Stimulated activated CD4-positive, alpha-beta T cell treated with anti-CD3 and anti-CD28 coated beads, Interleukin-15, amount 100 ng/mL, for 1 hour (primary cell): Measurements from ENCODE around the gene CHRNE.
A peak's percentile ranks its signal among the peaks of the same experiment; 100 is the strongest.

Experiments used
- DNase-seq, 2 donors: peaks; one replicate each; pipeline ENCODE4 v3.0.0-alpha.2; 2020; ENCODE audit warnings: low read depth in 1 of 2, low spot score in 1 of 2

The CHRNE gene

DNA sequence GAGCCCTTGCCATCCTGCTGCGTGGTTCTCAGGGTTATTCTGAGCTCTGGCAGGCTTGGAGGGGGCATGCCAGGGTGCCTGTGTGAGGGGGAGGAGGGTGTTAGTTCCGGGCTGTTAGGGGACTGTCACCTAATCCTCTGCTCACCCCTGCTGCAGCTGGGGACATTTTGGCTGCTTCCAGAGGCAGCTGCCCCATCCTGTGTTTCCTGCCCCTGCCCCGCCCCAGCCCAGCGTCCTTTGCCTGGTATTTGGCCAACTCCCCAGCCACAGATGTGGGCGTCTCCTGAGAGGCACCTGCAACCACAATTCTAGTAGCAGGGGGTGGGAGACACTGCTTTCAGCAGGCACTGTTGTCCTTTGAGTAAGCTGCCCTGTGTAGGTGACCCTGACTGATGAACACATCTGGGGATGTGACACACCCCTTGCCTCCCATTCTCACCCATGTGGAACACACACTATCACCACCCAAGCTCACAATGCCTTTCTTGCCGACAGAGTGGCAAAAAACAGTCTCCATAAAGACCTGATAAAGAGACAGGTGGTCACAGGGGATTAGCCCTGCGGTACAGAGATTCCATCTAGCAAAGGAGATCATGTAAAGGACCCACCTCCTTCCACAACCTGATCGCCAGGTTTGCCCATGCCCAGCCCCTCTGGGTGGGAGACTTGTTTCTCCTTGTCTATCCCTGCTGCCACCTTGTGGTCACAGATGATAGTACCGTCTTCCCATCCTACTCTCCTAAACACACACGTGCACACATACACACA is at the start of gene CHRNE:
TSS of gene CHRNE (minus strand) at position 48 of the 768 bp plus-strand sequence. CDS start at position 13, 35 bp downstream.
- DNase-seq = peak; percentile 31 to 35

DNA sequence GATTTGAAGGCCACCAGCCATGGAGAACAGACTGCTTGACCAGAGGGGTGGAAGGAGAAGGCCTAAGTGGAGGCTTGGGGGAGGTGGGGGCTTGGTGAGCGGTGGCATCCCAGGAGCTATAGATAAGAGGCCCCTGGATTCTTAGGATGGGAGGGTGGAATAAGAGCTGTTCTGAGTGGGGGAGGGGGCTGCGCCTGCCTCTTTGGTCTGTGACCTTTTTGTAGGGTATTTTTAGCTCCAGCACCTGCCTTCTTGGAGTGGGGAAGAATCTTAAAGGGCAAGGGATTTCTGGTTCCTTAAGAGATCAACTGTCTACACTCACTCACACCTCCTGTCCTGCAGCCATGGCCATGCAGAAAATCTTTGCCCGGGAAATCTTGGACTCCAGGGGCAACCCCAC is 48.6 kb upstream of the CHRNE start:
- DNase-seq = no peak

DNA sequence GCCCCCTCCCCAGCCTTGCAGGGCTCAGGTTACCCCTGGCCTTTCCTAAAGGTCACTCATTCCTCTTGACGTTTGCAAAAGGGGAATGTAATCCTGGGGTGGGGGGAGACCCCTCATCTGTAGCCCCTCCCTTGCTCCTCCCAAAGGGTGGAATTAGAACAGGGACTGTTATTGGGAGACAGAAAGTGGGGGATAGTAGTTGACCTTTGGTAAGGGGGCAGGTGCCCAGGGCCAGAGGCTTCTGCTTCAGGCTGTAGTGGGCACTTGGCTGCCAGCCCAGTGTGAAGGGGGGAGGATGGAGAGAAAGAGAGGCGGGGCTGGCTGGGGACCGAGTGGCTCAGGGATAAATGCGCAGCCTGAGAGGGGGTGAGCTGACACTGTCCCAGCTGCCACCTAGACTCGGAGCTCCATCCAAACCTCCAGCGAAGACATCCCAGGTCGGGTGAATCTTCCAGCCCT is 47.9 kb upstream of the CHRNE start, which contains the start of gene ENO3:
TSS of gene ENO3 (plus strand) at position 374 of the 459 bp plus-strand sequence. CDS start 711 bp downstream, outside the sequence.
- DNase-seq = no peak

DNA sequence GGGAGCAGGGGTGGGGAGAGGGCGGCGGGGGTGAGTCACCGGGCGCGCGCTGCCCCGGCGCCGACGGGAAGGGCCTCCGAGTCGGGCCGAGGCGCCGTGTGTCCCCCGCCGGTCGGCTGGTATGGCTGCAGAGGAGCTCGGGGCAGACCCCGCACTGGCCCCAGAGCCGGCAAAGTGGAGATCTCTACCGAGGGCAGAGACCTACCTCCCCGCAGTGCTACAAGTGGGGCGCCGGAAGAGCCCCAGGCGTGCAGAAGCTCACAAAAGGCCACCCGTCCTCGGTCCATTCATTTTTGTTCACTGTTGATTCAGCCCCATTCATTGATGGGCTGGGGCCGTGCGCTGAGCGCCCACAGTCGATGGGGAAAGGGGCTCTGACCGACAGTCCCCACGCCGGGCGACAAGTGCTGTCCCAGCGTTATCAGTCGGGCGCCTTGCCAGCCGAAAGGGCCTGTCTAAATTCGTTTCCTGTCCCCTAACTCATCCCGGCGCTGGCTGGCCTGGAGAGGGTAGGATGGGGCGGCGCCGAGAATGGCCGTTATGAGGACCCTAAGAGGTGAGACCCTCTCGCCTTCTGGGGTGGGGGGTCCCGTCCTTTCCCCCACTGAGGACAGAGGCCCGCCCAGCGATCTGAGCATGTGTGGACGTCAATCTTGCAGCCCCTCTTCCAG is 47.3 kb upstream of the CHRNE start:
- DNase-seq = peak in 1 of 2 donors; percentile 58

DNA sequence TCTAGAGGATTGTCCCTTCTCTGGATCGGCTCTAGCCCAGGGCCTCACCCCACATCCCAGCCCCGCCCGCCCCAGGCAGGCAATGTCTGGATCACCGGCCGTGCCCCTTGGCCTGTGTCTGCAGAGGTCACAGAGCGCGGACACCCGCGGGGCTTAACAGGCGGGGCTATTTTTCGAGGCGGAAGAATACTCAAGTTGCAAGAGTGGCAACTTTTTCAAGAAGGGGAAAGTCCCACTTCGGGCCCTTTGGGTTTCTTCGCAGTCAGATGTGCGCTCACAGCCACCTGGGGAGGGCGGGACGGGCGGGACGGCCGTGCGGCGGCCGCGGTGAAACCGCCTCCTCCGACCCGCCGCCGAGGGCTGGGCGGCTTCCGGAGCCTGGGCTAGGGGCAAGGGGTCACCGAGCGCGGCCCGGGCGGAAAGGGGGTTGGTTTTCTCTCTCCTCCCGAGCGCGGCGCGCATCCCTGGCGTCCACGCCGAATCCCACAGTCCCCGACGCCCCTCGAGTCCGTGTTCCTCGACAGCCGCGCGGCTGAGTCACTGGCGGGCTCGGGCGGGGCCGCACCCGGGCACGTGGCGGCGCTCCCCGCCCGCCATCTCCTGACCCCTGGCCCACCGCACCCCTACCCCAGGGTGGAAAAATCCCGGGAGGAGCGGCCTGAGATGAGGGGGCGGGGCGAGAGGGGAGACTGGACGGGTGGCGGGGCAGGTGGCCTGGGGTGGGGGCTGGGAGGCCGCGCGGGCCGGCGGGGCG is 46.6 kb upstream of the CHRNE start:
- peak; percentile 57 to 61 for DNase-seq

DNA sequence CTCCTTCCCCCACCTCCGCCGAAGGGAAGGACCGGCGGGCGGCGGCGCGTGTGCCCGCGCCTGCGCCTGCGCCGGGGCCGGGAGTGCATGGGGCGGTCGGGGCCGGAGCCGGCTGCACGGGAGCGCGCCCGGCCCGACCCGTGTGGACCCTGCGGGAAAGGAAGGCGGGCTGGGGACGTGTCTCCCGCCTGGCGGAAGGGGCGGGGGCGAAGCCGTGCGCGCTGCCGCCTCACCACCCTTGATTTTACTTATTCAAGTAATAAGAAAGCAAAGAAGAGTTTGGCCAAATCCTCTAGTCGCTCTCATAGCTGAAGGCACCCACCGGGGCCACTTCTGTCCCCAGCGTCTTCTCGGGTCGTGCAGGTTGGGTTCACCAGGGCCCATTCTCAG is 46.0 kb upstream of the CHRNE start:
- DNase-seq = peak; percentile 47 to 59

DNA sequence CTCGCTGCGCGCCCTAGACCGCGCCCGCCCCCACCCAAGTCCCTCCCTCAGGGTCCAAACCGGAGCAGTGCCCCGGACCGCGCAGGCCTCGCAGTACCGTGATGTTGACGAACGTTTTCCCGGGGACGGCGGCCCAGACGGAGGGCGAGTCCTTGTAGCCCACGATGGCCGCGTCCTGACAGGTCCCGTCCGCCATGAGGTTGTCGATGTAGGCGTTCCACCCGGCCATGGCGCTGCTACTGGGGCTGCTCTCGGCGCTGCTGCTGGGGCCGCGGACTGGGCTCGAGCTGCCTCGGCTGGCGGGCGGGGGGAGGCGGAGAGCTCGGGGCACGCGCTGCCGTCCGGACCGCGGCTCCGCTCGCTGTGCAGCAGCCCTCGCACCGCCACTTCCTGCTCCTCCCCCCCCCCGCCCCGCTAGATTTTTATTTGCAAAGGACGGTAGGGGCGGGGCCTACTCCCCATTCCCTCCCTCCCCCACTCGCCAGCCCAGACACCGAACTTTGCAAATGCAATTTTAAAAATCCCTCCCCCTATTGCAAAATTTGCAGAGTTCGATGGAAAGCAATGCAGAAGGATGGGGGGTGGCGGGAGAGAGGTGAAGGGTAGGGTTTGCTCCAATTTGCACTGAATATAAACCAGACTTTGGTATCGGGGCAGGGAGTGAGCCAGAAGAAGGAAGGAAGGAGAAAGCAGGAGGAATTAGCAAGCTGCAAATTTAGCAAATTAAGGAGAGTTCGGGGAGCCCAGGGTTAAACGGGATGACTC is 45.5 kb upstream of the CHRNE start, which contains the start of gene PFN1:
TSS of gene PFN1 (minus strand) at position 365 of the 765 bp plus-strand sequence. CDS start at position 229, 136 bp downstream.
- peak; percentile 83 to 85 for DNase-seq

DNA sequence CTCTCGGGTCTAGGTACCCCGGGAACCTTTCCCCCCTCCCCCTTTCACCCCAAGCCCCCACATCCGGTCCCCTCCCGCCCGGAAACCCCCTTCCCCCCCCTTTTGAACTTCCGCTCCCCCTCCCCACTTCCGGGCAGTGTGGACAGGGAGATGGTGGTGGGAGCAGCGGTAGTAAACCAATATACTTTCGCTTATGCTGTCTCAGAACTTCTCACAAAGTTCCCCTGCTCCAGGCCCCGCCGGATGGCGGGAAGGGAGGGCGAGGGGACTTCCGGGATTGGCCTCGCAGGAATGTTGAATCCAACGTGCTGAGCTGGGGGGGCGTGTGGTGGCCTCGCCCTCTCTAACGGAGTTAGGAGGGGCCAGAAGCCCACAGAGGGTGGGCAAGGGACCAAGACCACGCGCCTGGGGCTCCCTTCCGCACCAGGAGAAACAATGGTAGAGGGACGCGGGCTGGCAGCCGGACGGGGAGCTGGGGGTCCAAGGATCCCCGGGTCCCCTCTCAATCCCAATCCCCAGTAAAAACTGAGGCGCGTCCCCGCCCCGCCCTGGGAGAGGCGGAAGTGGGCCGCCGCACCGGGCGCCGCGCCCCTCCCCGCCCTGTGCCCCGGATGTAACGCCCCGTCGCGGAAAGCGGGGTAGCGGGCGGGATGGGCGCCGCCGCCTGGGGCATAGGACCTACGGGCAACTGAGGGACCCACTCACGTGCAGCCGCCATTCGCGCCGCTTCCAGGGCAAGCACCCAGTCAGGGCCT is 44.7 kb upstream of the CHRNE start:
- DNase-seq = peak; percentile 55 to 59

DNA sequence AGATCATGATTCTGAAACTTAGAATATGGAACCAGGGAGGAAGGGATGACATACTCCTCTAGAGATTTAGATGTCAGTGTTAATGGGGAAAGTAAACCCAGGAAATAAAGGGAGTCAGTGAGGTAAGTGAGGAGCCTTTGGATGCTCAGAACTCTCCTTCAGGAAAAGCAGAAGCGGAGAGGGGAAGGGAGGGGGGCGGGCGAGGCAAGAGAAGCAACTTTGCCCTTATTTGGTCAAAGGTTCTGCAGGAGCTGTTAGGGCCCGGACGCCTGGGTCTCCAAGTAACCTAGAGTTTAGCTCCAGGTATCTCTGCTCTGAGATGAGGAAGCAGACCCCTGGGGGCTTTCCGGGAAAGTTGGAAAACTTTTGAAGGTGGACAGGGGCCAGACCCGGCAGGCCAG is 44.1 kb upstream of the CHRNE start:
- DNase-seq = no peak

DNA sequence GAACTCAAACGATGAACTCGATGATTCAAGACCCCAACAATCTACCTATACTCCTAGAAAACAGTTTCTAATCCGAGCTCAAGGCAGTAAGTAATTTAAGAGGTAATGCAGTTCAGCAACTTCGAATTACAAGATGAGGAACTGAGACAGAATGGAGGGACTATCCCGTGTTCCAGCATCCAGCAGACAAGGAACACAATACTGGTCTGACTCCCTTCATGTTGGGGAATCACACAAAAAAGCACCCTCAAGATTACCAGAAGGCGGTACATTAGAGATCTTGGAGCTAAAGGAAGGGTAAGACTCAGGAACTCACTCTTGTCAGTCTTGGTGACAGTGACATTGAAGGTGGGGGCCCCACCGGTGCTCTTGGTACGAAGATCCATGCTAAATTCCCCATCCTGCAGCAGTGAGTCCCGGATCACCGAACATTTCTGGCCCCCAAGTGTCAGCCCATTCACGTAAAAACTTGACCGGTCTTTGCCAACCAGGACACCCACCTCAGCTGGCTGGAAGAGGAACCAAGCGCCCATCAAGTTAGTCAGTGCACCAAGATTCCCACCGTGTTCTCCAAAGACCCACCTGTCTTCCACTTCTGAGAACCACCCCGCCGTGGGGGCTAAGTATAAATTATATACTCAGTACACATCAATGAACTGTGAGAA is 43.5 kb upstream of the CHRNE start:
- no peak for DNase-seq

DNA sequence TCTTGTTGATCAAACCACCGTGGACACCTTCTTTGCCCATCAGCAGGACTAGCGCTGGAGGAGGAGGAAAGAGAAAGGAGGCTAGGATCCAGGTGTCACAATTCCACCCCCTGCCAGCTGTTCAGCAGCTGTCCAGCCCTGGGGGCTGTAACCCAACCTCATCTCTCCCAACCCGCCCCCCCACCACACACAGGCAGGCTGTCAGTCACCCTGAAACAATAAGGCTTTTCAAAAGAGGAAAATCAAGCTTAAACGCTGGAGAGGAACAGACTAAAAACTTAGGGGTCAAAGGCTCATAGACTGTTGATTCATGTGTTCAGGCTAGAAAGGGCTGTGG is 43.0 kb upstream of the CHRNE start:
- DNase-seq = no peak

DNA sequence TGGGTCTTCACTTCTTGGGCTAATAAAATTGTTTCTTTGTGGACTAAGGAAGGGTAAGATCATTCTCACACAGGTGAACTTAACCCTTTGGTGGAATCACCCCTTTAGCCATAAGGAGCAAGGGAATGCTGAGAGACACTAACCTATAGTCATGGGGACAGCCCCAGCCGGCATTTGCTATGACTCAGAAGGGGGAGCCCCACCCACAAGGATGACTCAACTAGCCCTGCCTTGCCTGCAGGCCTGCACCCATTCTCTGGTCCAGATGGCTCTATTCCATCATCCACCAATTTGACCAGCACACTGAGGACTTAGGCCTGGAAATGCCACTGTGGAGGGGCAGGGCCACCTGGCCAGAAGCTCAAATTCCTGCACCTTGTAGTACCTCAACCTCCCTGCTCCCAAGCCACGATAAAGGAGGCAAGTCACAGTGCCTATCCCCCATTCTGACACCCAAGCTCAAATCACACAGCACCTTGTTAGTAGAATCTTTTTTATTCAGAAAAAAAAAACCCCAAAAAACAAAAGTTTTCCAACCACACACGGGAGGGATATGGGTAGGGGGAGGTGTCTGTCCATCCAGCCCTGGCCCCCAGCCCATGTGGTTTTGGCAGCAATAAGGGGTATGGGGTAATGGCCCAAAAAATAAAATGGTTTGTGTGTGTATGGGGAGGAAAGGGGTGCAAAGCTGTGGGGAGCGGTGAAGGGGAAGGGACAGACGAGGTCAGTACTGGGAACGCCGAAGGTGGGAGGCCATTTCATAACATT is 42.5 kb upstream of the CHRNE start:
- peak; percentile 59 to 72 for DNase-seq

DNA sequence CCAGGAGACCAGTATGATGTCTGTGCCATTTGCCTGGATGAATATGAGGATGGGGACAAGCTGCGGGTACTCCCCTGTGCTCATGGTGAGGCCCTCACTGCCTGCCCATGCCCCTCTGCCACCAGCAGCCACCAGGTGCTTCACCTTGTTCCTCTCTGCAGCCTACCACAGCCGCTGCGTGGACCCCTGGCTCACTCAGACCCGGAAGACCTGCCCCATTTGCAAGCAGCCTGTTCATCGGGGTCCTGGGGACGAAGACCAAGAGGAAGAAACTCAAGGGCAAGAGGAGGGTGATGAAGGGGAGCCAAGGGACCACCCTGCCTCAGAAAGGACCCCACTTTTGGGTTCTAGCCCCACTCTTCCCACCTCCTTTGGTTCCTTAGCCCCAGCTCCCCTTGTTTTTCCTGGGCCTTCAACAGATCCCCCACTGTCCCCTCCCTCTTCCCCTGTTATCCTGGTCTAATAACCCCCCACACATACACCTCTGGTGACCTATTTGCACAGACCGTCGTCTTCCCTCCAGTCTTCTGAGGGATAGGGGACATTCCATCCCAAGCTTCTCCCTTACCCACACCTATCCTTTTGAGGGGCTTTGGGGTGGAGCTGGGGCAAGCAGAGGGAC is 41.8 kb upstream of the CHRNE start:
- DNase-seq = no peak

DNA sequence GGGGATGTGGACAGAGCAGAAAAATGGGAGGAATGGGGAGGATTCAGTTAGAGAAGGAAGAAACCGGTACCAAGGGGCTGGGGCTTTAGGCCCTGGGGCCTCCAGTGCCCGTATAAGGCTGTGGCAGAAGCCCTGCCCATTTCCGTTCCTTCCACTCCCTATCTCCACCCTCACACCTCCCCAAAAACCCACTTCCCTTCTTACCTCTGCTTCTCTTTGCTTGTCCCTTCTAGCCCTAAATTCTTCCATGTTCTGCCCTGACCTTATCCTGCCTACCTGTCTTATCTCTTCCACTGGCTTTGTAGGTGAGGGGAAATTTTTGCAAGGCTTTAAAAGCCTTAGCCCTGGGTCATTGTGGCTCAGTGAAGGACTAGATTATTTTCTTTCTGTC is 41.3 kb upstream of the CHRNE start:
- no peak for DNase-seq

DNA sequence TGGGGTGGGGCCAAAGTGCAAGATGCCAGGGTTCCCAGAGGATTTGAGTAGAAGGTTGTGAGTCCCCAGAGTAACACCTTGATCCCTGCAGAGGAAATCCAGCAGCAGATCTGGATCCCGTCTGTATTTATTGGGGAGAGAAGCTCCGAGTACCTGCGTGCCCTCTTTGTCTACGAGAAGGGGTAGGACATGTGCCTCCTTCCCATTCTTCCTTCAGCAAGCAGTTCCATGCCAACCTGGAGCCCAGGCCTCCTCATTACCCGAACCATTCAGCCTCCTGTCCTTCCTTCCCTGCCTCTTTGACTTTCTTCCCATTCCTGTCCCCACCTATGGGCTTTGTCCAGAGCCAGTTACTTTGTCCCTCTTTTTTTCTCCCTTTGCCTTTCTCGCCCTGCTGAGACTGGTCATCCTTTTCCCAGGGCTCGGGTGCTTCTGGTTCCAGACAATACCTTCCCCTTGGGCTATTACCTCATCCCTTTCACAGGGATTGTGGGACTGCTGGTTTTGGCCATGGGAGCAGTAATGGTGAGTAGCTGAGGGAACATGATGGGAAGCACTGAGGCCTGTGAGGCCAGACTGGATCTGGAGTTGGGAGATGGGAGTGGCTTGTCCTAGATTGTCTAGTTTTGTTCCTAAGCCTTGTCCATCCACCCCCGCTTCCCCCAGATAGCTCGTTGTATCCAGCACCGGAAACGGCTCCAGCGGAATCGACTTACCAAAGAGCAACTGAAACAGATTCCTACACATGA is 40.0 kb upstream of the CHRNE start:
- no peak for DNase-seq

DNA sequence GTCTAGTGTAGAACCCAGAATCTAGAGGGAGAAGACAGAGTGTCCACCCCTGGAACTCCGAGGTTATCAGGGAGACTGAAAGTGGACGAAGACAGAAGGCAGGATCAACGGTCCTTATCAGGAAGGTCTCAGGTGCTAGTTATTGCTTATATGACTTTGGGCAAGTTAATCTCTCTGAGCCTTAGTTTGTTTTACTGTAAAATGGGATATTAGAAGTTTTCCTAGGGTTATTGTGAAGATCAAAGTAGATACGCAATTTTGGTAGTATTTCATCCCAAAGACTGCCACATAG is 38.4 kb upstream of the CHRNE start:
- no peak for DNase-seq

DNA sequence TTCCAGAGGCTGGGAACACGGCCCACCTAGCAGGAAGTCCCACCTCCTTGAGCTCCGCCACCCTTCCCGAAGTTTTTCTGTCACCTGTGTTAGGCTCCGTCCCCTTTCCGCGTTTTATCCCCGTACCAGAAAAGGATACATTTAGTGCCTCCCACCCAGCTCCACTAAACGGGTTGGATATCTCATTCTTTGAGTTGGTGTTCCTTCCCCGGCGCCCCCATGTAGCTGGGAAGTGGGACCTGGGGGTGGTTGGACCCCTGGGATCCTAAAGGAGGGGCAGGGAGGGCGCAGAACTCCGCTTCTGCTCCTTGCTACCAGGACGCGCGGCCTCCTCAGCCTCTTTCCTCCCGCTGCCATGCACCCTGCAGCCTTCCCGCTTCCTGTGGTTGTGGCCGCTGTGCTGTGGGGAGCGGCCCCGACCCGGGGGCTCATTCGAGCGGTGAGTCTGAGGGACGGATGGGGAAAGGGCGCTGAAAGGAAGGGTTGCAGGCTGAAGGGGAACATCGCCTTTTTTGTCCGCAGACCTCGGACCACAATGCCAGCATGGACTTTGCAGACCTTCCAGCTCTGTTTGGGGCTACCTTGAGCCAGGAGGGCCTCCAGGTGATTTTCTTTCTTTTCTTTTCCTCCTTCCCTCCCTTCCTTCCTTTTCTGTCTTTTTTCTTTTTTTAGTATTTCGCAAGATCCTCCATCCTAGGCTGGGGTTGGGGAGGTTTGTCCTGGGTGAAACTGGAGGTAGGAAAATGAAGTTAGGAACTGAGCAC is 37.8 kb upstream of the CHRNE start:
- DNase-seq = peak in 1 of 2 donors; percentile 25
